HCT116 (cell line): Measurements from ENCODE around the gene TACC3. TPM values are rescaled to one million over a fixed set of nuclear protein-coding genes. Genes with fewer than 3 reads are reported as not detected.

ENCODE experiments used
- ATAC-seq: fragments of 200-7000 bp; cut with Tn5 transposase; 2 replicates; pipeline ENCODE4 v1.9.1; 2020; ENCODE audit warnings: mild to moderate bottlenecking, moderate library complexity
- BruUV-seq: library from RNA; stranded (reverse); fragments of 400-500 nt; replicated peaks from 2 replicates; lab custom pipeline; 2021; lab: Mats Ljungman, UMichigan
- CTCF ChIA-PET: fragments of 300-600 bp; sonication (Branson Sonifier 250); formaldehyde crosslinking; loops from one replicate; lab custom pipeline; 2021; ENCODE audit warnings: antibody characterized with exemption; lab: Charles Lee
- POLR2A ChIA-PET: fragments of 300-600, 350-600 bp; sonication (Branson Sonifier 250); formaldehyde crosslinking; loops from one replicate; lab custom pipeline; 2021; ENCODE audit warnings: antibody characterized with exemption; lab: Charles Lee
- RAD21 ChIA-PET, 2 experiments: fragments of 300-600 bp; sonication (Branson Sonifier 250); formaldehyde crosslinking; loops; one replicate each; lab custom pipeline; 2023; ENCODE audit warnings: low total read pairs in 2 of 2; ENCODE audit not compliant: uncharacterized antibody in 2 of 2, unreplicated experiment in 2 of 2, low non-redundant PET in 1 of 2; lab: Charles Lee
- DNase-seq: peaks from one replicate; pipeline ENCODE4 v3.0.0-alpha.2; 2010; ENCODE audit warnings: low read depth, low spot score
- H2AFZ ChIP-seq: fragments of 200-600 bp; shearing (Covaris generic), sonication (generic); 2 replicates; pipeline ENCODE4 v1.6.1; 2017; ENCODE audit warnings: low read depth, mixed run types, mixed read lengths, antibody characterized with exemption, low read length; ENCODE audit not compliant: poor library complexity, severe bottlenecking
- H3K27ac ChIP-seq: 2 replicates; pipeline ENCODE4 v1.5.1; 2012; ENCODE audit warnings: low read depth, low read length
- H3K27me3 ChIP-seq: fragments of 200-600 bp; sonication (generic); 2 replicates; pipeline ENCODE4 v1.6.1; 2016; ENCODE audit warnings: mixed run types, low read length, mixed read lengths; ENCODE audit not compliant: insufficient read depth
- H3K36me3 ChIP-seq, 2 experiments: fragments of 200-500 bp in 1 of 2; fragments of 200-600 bp in 1 of 2; sonication (Bioruptor generic) in 1 of 2; sonication (generic) in 1 of 2; 2 replicates each; pipeline versions ENCODE4 v1.5.1 to v1.6.1; 2014 to 2016; ENCODE audit warnings: low read length in 2 of 2, inconsistent platforms in 1 of 2, mixed read lengths in 1 of 2, mixed run types in 1 of 2; ENCODE audit not compliant: insufficient read depth in 2 of 2, control insufficient read depth in 1 of 2
- H3K4me1 ChIP-seq, 2 experiments: fragments of 200-600 bp in 1 of 2; sonication (generic) in 1 of 2; 2 replicates each; pipeline versions ENCODE4 v1.5.1 to v1.6.1; 2012 to 2017; ENCODE audit warnings: low read length in 2 of 2, inconsistent platforms in 1 of 2, mild to moderate bottlenecking in 1 of 2, mixed read lengths in 1 of 2, mixed run types in 1 of 2, moderate library complexity in 1 of 2; ENCODE audit not compliant: insufficient read depth in 2 of 2, control insufficient read depth in 1 of 2
- H3K4me2 ChIP-seq: fragments of 200-600 bp; sonication (generic); 2 replicates; pipeline ENCODE4 v1.6.1; 2017; ENCODE audit warnings: mixed run types, low read length, mixed read lengths
- H3K4me3 ChIP-seq, 2 experiments: fragments of 200-600 bp in 1 of 2; sonication (generic) in 1 of 2; replicated peaks in 1 of 2; 2 replicates each; pipeline ENCODE4 v1.5.1; 2011 to 2016; ENCODE audit warnings: low read length in 2 of 2, control low read depth in 1 of 2, low read depth in 1 of 2, mild to moderate bottlenecking in 1 of 2, mixed read lengths in 1 of 2, mixed run types in 1 of 2
- H3K79me2 ChIP-seq: fragments of 200-600 bp; sonication (generic); 2 replicates; pipeline ENCODE4 v1.6.1; 2017; ENCODE audit warnings: mild to moderate bottlenecking, mixed run types, low read length, moderate library complexity, mixed read lengths; ENCODE audit not compliant: insufficient read depth
- H3K9ac ChIP-seq: fragments of 200-600 bp; sonication (generic); 2 replicates; pipeline ENCODE4 v1.6.1; 2016; ENCODE audit warnings: low read length, mixed read lengths
- H3K9me2 ChIP-seq: fragments of 200-600 bp; sonication (generic), shearing (Covaris generic); 2 replicates; pipeline ENCODE4 v1.6.1; 2017; ENCODE audit warnings: mixed run types, mild to moderate bottlenecking, moderate library complexity; ENCODE audit not compliant: insufficient read depth
- H3K9me3 ChIP-seq, 2 experiments: fragments of 200-500 bp in 1 of 2; fragments of 200-600 bp in 1 of 2; sonication (Bioruptor generic) in 1 of 2; sonication (generic) in 1 of 2; 2 replicates each; pipeline ENCODE4 v1.6.1; 2014 to 2017; ENCODE audit warnings: low read length in 2 of 2, mixed read lengths in 2 of 2, inconsistent platforms in 1 of 2, low read depth in 1 of 2, mild to moderate bottlenecking in 1 of 2, mixed run types in 1 of 2, moderate library complexity in 1 of 2; ENCODE audit not compliant: control insufficient read depth in 1 of 2, insufficient read depth in 1 of 2
- H4K20me1 ChIP-seq: fragments of 200-600 bp; sonication (generic), shearing (Covaris generic); 2 replicates; pipeline ENCODE4 v1.6.1; 2017; ENCODE audit warnings: mixed run types, mild to moderate bottlenecking, moderate library complexity; ENCODE audit not compliant: insufficient read depth
- ATF3 ChIP-seq: IDR thresholded peaks from 2 replicates; pipeline ENCODE4 v1.6.1; 2012
- EGR1 ChIP-seq: IDR thresholded peaks from 2 replicates; pipeline ENCODE4 v1.6.1; 2012; ENCODE audit warnings: low read depth
- ELF1 ChIP-seq: IDR thresholded peaks from 2 replicates; pipeline ENCODE4 v1.6.1; 2012; ENCODE audit warnings: low read depth, borderline replicate concordance
- JUND ChIP-seq: IDR thresholded peaks from 2 replicates; pipeline ENCODE4 v1.6.1; 2012
- MAX ChIP-seq: IDR thresholded peaks from 2 replicates; pipeline ENCODE4 v1.6.1; 2012
- RAD21 ChIP-seq: IDR thresholded peaks from 2 replicates; pipeline ENCODE4 v1.6.1; 2012; ENCODE audit warnings: low read depth, mild to moderate bottlenecking
- SRF ChIP-seq: IDR thresholded peaks from 2 replicates; pipeline ENCODE4 v1.6.1; 2012; ENCODE audit warnings: low read depth
- TCF7L2 ChIP-seq: IDR thresholded peaks from 2 replicates; pipeline ENCODE4 v1.7.0; 2011; ENCODE audit warnings: borderline replicate concordance, inconsistent platforms; ENCODE audit not compliant: insufficient read depth, insufficient read length; ENCODE audit errors: extremely low read depth
- ZNF274 ChIP-seq: fragments of 200-500 bp; sonication (Bioruptor generic); IDR thresholded peaks from 2 replicates; pipeline ENCODE4 v1.6.1; 2014; ENCODE audit warnings: mild to moderate bottlenecking, low read depth, low read length, inconsistent platforms
- intact Hi-C: fragments of 100-400 bp; cut with micrococcal nuclease; formaldehyde crosslinking; loops from 2 replicates; pipeline ENCODE4 v1.10.0; 2022
- total RNA-seq: library from RNA; stranded (reverse); gene quantifications from one replicate; pipeline ENCODE4 v1.2.1, GENCODE V29; 2021; ENCODE audit not compliant: unreplicated experiment

The TACC3 gene
- total RNA-seq, 1 experiment from 2014 or later: 106 TPM

GRCh38 chr4:1751919-1752283 is 30.6 kb downstream of the TACC3 start:
- peaks cover 0 to 15% of the 10 kb centered on the region in 2 experiments; a peak in 1 of 4 replicates for H3K4me1 ChIP-seq
- H3K9me2 ChIP-seq: no peaks in the 10 kb centered on the region
- H4K20me1 ChIP-seq: no peaks in the 10 kb centered on the region
- POLR2A ChIA-PET: no interaction called here
- no peaks in the 10 kb centered on the region for H3K36me3 ChIP-seq
- H3K27ac ChIP-seq: no peak overlapping the region
- intact Hi-C loops: no loop called here
- ATAC-seq (no peak), DNase-seq (no peak)
- no peaks in the 10 kb centered on the region for H3K9me3 ChIP-seq
- no peaks in the 10 kb centered on the region for H3K79me2 ChIP-seq
- H2AFZ ChIP-seq: no peak overlapping the region
- no peak overlapping the region for H3K4me3 ChIP-seq
- RAD21 ChIA-PET: no interaction called here
- TF ChIP-seq RAD21 (no peak), ZNF274 (no peak), SRF (no peak), ELF1 (no peak), ATF3 (no peak), JUND (no peak), EGR1 (no peak)
- no peak overlapping the region for H3K9ac ChIP-seq
- no TSS peak for BruUV-seq
- H3K4me2 ChIP-seq: no peak overlapping the region
- CTCF ChIA-PET: interaction anchor here (1.3 kb wide), 1 partner anchor 57 kb away, joined by 3 read pairs; no protein-coding TSS in a partner anchor
- H3K27me3 ChIP-seq: no peaks in the 10 kb centered on the region

- no peak overlapping the region for H3K4me2 ChIP-seq
- ChIA-PET RAD21 (no interaction called here), CTCF (interaction anchor here (1.3 kb wide), 1 partner anchor 56 kb away, joined by 3 read pairs; no protein-coding TSS in a partner anchor)
- H3K36me3 ChIP-seq: no peaks in the 10 kb centered on the region
- H3K9me2 ChIP-seq: no peaks in the 10 kb centered on the region
- no peak overlapping the region for H2AFZ ChIP-seq
- H3K27ac ChIP-seq: no peak overlapping the region
- H3K9me3 ChIP-seq: no peaks in the 10 kb centered on the region
- intact Hi-C loops: no loop called here
- TF ChIP-seq RAD21 (no peak), TCF7L2 (no peak), EGR1 (no peak), SRF (no peak), MAX (no peak)
- TF ChIP-seq, all 23 proteins: peak for 0
- Histone ChIP-seq H3K27me3 (no peaks in the 10 kb centered on the region), H4K20me1 (no peaks in the 10 kb centered on the region), H3K4me3 (no peak overlapping the region), H3K79me2 (no peaks in the 10 kb centered on the region), H3K4me1 (peaks cover 0 to 15% of the 10 kb centered on the region in 2 experiments; a peak in 1 of 4 replicates), H3K9ac (no peak overlapping the region)
- BruUV-seq: no TSS peak
- ATAC-seq: no peak
- POLR2A ChIA-PET: no interaction called here
- DNase-seq: no peak
Measured at GRCh38 chr4:1752284-1753041, 31.1 kb downstream of the TACC3 start.
